ENCODE data around the gene PIGW.

Gene PIGW

DNA sequence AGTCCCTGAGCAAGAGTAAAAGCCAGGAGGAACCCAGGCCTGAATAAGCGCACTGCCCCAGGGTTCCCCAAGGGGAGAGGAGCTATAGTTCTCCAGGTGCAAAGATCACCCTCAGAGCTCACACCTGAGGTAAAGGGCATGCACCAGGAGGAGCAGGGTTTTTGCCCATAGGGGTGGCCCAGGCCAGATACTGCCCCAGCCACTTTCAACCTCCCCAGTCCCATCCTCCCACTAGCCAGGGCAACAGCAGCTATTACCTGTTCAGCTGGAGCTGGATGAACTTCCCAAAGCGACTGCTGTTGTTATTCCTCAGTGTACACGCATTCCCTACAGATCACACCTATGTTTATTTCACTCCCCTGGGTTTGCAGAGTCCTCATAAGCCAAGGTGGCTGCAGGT lies 19.9 kb upstream of the PIGW start:
- H3K27ac ChIP-seq = no peak overlapping the region

DNA sequence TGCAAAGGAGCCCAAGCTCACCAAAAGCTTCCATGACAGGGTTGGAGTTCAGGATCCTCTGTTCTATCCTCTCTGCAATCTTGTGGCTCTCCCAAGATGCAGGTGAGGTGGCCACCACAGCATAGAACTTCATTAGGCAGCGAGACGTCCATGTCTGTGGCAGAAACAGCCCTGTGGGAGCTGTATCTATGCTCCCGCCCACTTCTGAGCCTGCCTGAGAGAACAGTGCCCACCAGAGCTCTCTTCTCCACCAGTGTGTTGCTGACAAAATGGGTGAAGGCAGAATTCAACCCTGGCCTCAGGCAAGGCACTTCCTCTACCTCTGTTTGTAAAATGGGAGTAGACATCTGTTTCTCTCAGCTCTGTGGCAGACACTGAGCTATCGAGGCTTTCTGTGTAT lies 18.9 kb upstream of the PIGW start:
- Histone ChIP-seq H3K36me3 (ENCODE audit: insufficient read depth) (peaks cover 1% of the 10 kb centered on the region; the same call in 1 of the 2 replicates), H3K4me1 (ENCODE audit: low read depth, poor library complexity, severe bottlenecking) (peaks cover 3% of the 10 kb centered on the region), H3K9ac (no peak overlapping the region), H3K27ac (no peak overlapping the region), H2AFZ (ENCODE audit: low read depth) (no peak overlapping the region), H3K79me2 (ENCODE audit: insufficient read depth, low read depth) (no peaks in the 10 kb centered on the region), H3K4me2 (no peak overlapping the region), H4K20me1 (ENCODE audit: insufficient read depth) (no peaks in the 10 kb centered on the region), H3K27me3 (ENCODE audit: insufficient read depth, low read depth) (no peaks in the 10 kb centered on the region), H3K4me3 (IDR thresholded peaks at IDR 0.05; ENCODE audit: insufficient read depth, low read depth, low read length) (no peak overlapping the region)
- TF ChIP-seq CTCF (conservative IDR thresholded peaks at IDR 0.05; ENCODE audit: low read depth, low read length) = no peak

More for the DNA sequence above, 19.9 kb upstream of the PIGW start:
- Histone ChIP-seq H3K4me1 (ENCODE audit: low read depth, poor library complexity, severe bottlenecking) (peaks cover 3% of the 10 kb centered on the region), H3K9ac (no peak overlapping the region), H2AFZ (ENCODE audit: low read depth) (no peak overlapping the region), H3K79me2 (ENCODE audit: insufficient read depth, low read depth) (no peaks in the 10 kb centered on the region), H3K36me3 (ENCODE audit: insufficient read depth) (no peaks in the 10 kb centered on the region), H3K4me2 (no peak overlapping the region), H3K27me3 (ENCODE audit: insufficient read depth, low read depth) (no peaks in the 10 kb centered on the region), H4K20me1 (ENCODE audit: insufficient read depth) (no peaks in the 10 kb centered on the region), H3K4me3 (IDR thresholded peaks at IDR 0.05; ENCODE audit: insufficient read depth, low read depth, low read length) (no peak overlapping the region)
- TF ChIP-seq CTCF (conservative IDR thresholded peaks at IDR 0.05; ENCODE audit: low read depth, low read length) = no peak

DNA sequence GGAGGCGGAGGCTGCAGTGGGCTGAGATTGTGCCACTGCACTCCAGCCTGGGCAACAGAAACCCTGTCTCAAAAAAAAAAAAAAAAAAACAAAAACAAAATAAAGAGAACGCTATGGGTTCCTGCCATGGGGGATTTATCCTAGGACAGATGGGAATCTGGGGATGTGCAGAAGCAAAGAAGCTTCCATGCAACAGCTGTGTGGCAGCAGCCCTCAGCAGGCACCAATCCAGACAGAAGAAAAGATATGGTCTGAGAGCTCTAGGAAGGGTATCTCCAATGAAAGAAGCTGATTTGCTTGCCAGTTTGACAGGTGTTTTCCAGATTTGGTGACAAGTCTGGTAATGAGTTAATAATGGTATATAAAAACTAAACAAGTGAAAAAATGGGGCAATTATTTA lies 11.7 kb upstream of the PIGW start:
- Histone ChIP-seq H3K9ac (no peak overlapping the region), H2AFZ (ENCODE audit: low read depth) (no peak overlapping the region), H3K27ac (no peak overlapping the region), H4K20me1 (ENCODE audit: insufficient read depth) (no peaks in the 10 kb centered on the region), H3K4me2 (no peak overlapping the region), H3K79me2 (ENCODE audit: insufficient read depth, low read depth) (no peaks in the 10 kb centered on the region), H3K27me3 (ENCODE audit: insufficient read depth, low read depth) (no peaks in the 10 kb centered on the region), H3K36me3 (ENCODE audit: insufficient read depth) (peaks cover 14% of the 10 kb centered on the region; the same call in 1 of the 2 replicates), H3K4me3 (IDR thresholded peaks at IDR 0.05; ENCODE audit: insufficient read depth, low read depth, low read length) (no peak overlapping the region), H3K4me1 (ENCODE audit: low read depth, poor library complexity, severe bottlenecking) (peaks cover 11% of the 10 kb centered on the region)
- TF ChIP-seq CTCF (conservative IDR thresholded peaks at IDR 0.05; ENCODE audit: low read depth, low read length) = no peak

DNA sequence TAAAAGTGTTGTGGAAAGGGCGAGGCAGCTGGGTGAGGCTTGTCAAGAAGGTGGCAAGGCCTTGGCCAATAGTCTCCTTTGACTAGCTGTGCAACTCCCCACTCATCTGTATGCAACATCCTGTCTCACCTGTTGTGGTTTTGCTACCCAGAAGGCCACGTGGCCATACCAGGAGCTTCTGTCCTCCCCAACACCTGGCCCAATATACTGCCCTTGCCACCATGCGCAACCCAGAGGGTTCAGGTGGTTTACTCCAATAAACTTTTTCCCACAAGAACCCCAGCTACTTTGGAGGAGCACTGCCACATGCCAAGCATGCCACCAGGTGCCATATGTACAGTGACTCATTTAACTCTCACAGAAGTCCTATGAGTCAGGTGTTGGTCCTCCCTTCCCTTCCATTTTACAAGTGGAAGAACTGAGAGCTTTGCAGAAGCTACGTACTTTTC lies 10.3 kb upstream of the PIGW start:
- no peaks in the 10 kb centered on the region for H3K79me2 ChIP-seq (ENCODE audit: insufficient read depth, low read depth)
- no peak overlapping the region for H3K27ac ChIP-seq
- peaks cover 14% of the 10 kb centered on the region; the same call in 1 of the 2 replicates for H3K36me3 ChIP-seq (ENCODE audit: insufficient read depth)
- H3K4me2 ChIP-seq = no peak overlapping the region
- no peaks in the 10 kb centered on the region for H4K20me1 ChIP-seq (ENCODE audit: insufficient read depth)
- peaks cover 8% of the 10 kb centered on the region for H3K4me1 ChIP-seq (ENCODE audit: low read depth, poor library complexity, severe bottlenecking)
- no peak for TF ChIP-seq CTCF (conservative IDR thresholded peaks at IDR 0.05; ENCODE audit: low read depth, low read length)
- H3K27me3 ChIP-seq (ENCODE audit: insufficient read depth, low read depth) = no peaks in the 10 kb centered on the region
- no peak overlapping the region for H3K4me3 ChIP-seq (IDR thresholded peaks at IDR 0.05; ENCODE audit: insufficient read depth, low read depth, low read length)
- no peak overlapping the region for H2AFZ ChIP-seq (ENCODE audit: low read depth)
- H3K9ac ChIP-seq = no peak overlapping the region

Data from KMS-11 (cell line).